K562 (cell line): ENCODE measurements around the gene ITPR1. TPM values are rescaled to one million over a fixed set of nuclear protein-coding genes. Genes with fewer than 3 reads are reported as not detected.

Experiments
- CREB3L1 ChIP-seq: fragments of 450-650 bp; IDR thresholded peaks from 2 replicates; pipeline ENCODE4 v1.6.1; 2014; ENCODE audit warnings: low read depth, mild to moderate bottlenecking, moderate library complexity, borderline replicate concordance
- FOXK2 ChIP-seq, 2 experiments: fragments of 450-650 bp; IDR thresholded peaks in 1 of 2; conservative IDR thresholded peaks in 1 of 2; 2 replicates each; pipeline ENCODE4 v1.6.1; 2016; ENCODE audit warnings: low read depth in 2 of 2, mild to moderate bottlenecking in 1 of 2
- HES1 ChIP-seq: fragments of 450-650 bp; IDR thresholded peaks from 2 replicates; pipeline ENCODE4 v1.6.1; 2016; ENCODE audit warnings: low read depth, mild to moderate bottlenecking, moderate library complexity
- MITF ChIP-seq: IDR thresholded peaks from 2 replicates; pipeline ENCODE4 v1.6.1; 2014; ENCODE audit warnings: antibody characterized with exemption
- SP2 ChIP-seq: IDR thresholded peaks from 2 replicates; pipeline ENCODE4 v1.6.1; 2011; ENCODE audit warnings: mild to moderate bottlenecking, low read depth, low read length, moderate library complexity; ENCODE audit not compliant: poor library complexity, severe bottlenecking; ENCODE audit errors: extremely low read depth
- STAG1 ChIP-seq: sonication (generic); formaldehyde crosslinking; IDR thresholded peaks from 2 replicates; pipeline ENCODE4 v1.5.0; 2020; ENCODE audit warnings: missing genetic modification reagents, borderline replicate concordance
- TOE1 ChIP-seq, 2 experiments: fragments of 450-650 bp in 1 of 2; sonication (generic) in 1 of 2; formaldehyde crosslinking in 1 of 2; IDR thresholded peaks; 2 replicates each; pipeline versions ENCODE4 v1.7.1 to v1.8.0; 2016 to 2022; ENCODE audit warnings: borderline replicate concordance in 2 of 2, mild to moderate bottlenecking in 2 of 2, antibody characterized with exemption in 1 of 2, inconsistent platforms in 1 of 2, low read depth in 1 of 2, missing genetic modification reagents in 1 of 2, moderate library complexity in 1 of 2
- ZBTB5 ChIP-seq: fragments of 450-650 bp; IDR thresholded peaks from 2 replicates; pipeline ENCODE4 v1.6.1; 2017; ENCODE audit warnings: antibody characterized with exemption
- ZNF12 ChIP-seq: sonication (generic); formaldehyde crosslinking; IDR thresholded peaks from 2 replicates; pipeline ENCODE4 v1.4.0; 2020; ENCODE audit warnings: mild to moderate bottlenecking, missing genetic modification reagents
- polyA plus RNA-seq, 8 experiments: library from polyadenylated mRNA; depleted of rRNA in 4 of 8; stranded (reverse) in 5 of 8; unstranded in 3 of 8; fragments of >200 nt; fragmentation: Nextera tagmentation in 2 of 8; fragmentation: Illumina TruSeq in 1 of 8; extraction: Ambion mirVana in 2 of 8; extraction: Trizol in 1 of 8; gene quantifications; 2 replicates each; pipeline versions ENCODE4 v1.2.1 to v1.2.3, GENCODE V29; 2011 to 2014; ENCODE audit warnings: inconsistent platforms in 1 of 8, missing spikeins in 1 of 8
- total RNA-seq, 7 experiments: library from RNA; depleted of rRNA in 6 of 7; stranded (reverse); fragments of >200 nt in 6 of 7; fragmentation: Illumina TruSeq in 2 of 7; extraction: Trizol in 2 of 7; gene quantifications; 2 replicates each; pipeline versions ENCODE4 v1.2.1 to v1.2.3, GENCODE V29; 2011 to 2021; ENCODE audit warnings: low replicate concordance in 1 of 7
- TF ChIP-seq, protein P1 (sequence below): fragments of 150-350 bp; conservative IDR thresholded peaks from 2 replicates; pipeline ENCODE4 v1.6.1; 2014; ENCODE audit warnings: low read length
- TF ChIP-seq, protein P2 (sequence below): fragments of 450-650 bp; IDR thresholded peaks from 2 replicates; pipeline ENCODE4 v1.6.1; 2017; ENCODE audit warnings: antibody characterized with exemption, mild to moderate bottlenecking

ITPR1 gene
- total and polyA plus RNA-seq, 9 of the 15 experiments (the other 6 are each of a cell fraction or from before 2014, with no cell fraction given) = 22.4 to 40.0 (median 27.4) TPM

GRCh38 chr3:4744405-4745234, 251.5 kb downstream of the ITPR1 start (continued):
- 0 out of 2 replicates have a peak, but pooled peaks have one; percentile 42 for TF ChIP-seq ZBTB5
- TF ChIP-seq SP2 = no peak
- no peak for TF ChIP-seq MITF
- TF ChIP-seq CREB3L1 = no peak
- no peak for TF ChIP-seq HES1
- TF ChIP-seq, protein P1, sequence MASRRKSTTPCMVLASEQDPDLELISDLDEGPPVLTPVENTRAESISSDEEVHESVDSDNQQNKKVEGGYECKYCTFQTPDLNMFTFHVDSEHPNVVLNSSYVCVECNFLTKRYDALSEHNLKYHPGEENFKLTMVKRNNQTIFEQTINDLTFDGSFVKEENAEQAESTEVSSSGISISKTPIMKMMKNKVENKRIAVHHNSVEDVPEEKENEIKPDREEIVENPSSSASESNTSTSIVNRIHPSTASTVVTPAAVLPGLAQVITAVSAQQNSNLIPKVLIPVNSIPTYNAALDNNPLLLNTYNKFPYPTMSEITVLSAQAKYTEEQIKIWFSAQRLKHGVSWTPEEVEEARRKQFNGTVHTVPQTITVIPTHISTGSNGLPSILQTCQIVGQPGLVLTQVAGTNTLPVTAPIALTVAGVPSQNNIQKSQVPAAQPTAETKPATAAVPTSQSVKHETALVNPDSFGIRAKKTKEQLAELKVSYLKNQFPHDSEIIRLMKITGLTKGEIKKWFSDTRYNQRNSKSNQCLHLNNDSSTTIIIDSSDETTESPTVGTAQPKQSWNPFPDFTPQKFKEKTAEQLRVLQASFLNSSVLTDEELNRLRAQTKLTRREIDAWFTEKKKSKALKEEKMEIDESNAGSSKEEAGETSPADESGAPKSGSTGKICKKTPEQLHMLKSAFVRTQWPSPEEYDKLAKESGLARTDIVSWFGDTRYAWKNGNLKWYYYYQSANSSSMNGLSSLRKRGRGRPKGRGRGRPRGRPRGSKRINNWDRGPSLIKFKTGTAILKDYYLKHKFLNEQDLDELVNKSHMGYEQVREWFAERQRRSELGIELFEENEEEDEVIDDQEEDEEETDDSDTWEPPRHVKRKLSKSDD = no peak
- TF ChIP-seq TOE1 (IDR thresholded peaks at IDR 0.05; ENCODE audit: borderline replicate concordance) = peak; percentile 16; the same call in 1 of the 2 replicates
- no peak for TF ChIP-seq TOE1 (CRISPR knock-in tag; IDR thresholded peaks at IDR 0.05; ENCODE audit: borderline replicate concordance, low read depth)
- 0 out of 4 replicates have a peak, but pooled peaks of 1 of the 2 experiments have one; percentile 22 for TF ChIP-seq FOXK2 (conservative IDR thresholded peaks at IDR 0.05 in 1 of 2, IDR thresholded peaks at IDR 0.05 in 1 of 2; ENCODE audit: low read depth in 2 of 2)
- TF ChIP-seq STAG1 (CRISPR knock-in tag) = no peak
- no peak for TF ChIP-seq ZNF12 (CRISPR knock-in tag)
- TF ChIP-seq, protein P2, sequence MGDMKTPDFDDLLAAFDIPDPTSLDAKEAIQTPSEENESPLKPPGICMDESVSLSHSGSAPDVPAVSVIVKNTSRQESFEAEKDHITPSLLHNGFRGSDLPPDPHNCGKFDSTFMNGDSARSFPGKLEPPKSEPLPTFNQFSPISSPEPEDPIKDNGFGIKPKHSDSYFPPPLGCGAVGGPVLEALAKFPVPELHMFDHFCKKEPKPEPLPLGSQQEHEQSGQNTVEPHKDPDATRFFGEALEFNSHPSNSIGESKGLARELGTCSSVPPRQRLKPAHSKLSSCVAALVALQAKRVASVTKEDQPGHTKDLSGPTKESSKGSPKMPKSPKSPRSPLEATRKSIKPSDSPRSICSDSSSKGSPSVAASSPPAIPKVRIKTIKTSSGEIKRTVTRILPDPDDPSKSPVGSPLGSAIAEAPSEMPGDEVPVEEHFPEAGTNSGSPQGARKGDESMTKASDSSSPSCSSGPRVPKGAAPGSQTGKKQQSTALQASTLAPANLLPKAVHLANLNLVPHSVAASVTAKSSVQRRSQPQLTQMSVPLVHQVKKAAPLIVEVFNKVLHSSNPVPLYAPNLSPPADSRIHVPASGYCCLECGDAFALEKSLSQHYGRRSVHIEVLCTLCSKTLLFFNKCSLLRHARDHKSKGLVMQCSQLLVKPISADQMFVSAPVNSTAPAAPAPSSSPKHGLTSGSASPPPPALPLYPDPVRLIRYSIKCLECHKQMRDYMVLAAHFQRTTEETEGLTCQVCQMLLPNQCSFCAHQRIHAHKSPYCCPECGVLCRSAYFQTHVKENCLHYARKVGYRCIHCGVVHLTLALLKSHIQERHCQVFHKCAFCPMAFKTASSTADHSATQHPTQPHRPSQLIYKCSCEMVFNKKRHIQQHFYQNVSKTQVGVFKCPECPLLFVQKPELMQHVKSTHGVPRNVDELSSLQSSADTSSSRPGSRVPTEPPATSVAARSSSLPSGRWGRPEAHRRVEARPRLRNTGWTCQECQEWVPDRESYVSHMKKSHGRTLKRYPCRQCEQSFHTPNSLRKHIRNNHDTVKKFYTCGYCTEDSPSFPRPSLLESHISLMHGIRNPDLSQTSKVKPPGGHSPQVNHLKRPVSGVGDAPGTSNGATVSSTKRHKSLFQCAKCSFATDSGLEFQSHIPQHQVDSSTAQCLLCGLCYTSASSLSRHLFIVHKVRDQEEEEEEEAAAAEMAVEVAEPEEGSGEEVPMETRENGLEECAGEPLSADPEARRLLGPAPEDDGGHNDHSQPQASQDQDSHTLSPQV = 0 out of 2 replicates have a peak, but pooled peaks have one; percentile 24
